HAP-1 (cell line): ENCODE results near the gene CYGB.
A peak's percentile ranks its signal among the peaks of the same experiment; 100 is the strongest.

Experiments
- DNase-seq, 2 experiments: peaks; one replicate each; pipeline ENCODE4 v3.0.0-alpha.2; 2016 to 2020; ENCODE audit warnings: low spot score in 2 of 2
- H3K27me3 ChIP-seq: fragments of 250-450 bp; sonication (Bioruptor Pico); 2 replicates; pipeline ENCODE4 v1.5.1; 2020; ENCODE audit warnings: low read depth, mild to moderate bottlenecking, moderate library complexity
- H3K36me3 ChIP-seq: fragments of 250-450 bp; sonication (Bioruptor Pico); replicated peaks from 2 replicates; pipeline ENCODE4 v1.5.1; 2020; ENCODE audit warnings: mild to moderate bottlenecking
- H3K4me1 ChIP-seq: fragments of 250-450 bp; sonication (Bioruptor Pico); 2 replicates; pipeline ENCODE4 v1.5.1; 2020; ENCODE audit warnings: mild to moderate bottlenecking
- H3K4me3 ChIP-seq: fragments of 250-450 bp; sonication (Bioruptor Pico); 2 replicates; pipeline ENCODE4 v1.5.1; 2020; ENCODE audit warnings: mild to moderate bottlenecking, moderate library complexity
- H3K9me3 ChIP-seq: fragments of 250-450 bp; sonication (Bioruptor Pico); 2 replicates; pipeline ENCODE4 v1.5.1; 2020; ENCODE audit warnings: mild to moderate bottlenecking, moderate library complexity
- in situ Hi-C: fragments of 300-500 bp; cut with MboI; formaldehyde crosslinking; loops from 3 replicates; pipeline ENCODE4 v1.14.3; 2020; ENCODE audit warnings: low sequenced_read_pairs, inconsistent platforms, mixed read lengths

Gene CYGB

GRCh38 chr17:76551685-76552084 lies 14.2 kb upstream of the CYGB start:
- in situ Hi-C loops = no loop called here
- H3K36me3 ChIP-seq = peaks cover 5% of the 10 kb centered on the region; the same call in 1 of the 2 replicates
- DNase-seq = no peak
- no peak overlapping the region for H3K4me3 ChIP-seq
- H3K9me3 ChIP-seq = no peaks in the 10 kb centered on the region; the same call in 1 of the 2 replicates
- H3K4me1 ChIP-seq = peaks cover 14% of the 10 kb centered on the region
- no peaks in the 10 kb centered on the region for H3K27me3 ChIP-seq

- peaks cover 9% of the 10 kb centered on the region for H3K4me1 ChIP-seq
- no peak overlapping the region for H3K4me3 ChIP-seq
- in situ Hi-C loops = no loop called here
- no peak for DNase-seq
- peaks cover 5% of the 10 kb centered on the region; the same call in 1 of the 2 replicates for H3K36me3 ChIP-seq
- no peaks in the 10 kb centered on the region; the same call in 1 of the 2 replicates for H3K9me3 ChIP-seq
- H3K27me3 ChIP-seq = no peaks in the 10 kb centered on the region
These were observed 13.5 kb upstream of the CYGB start for GRCh38 chr17:76550712-76551615.

DNA sequence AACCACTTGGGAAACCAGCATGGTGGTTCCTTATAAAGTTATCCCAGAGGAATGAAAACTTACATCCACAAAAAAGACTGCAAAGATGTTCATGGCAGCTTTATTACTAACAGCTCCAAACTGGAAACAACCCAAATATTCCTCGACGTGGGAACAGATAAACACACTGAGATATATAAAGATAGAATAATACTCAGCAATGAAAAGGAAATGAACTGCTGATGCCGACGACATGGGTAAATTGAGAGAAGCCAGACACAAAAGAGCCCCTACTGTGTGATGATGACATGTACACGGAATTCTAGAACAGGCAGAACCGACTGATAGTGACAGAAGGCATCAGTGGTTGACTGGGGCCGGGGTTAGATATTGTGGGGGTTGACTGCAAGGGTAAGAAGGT lies 12.0 kb upstream of the CYGB start:
- Histone ChIP-seq H3K36me3 (no peaks in the 10 kb centered on the region; the same call in 1 of the 2 replicates), H3K4me1 (no peaks in the 10 kb centered on the region), H3K4me3 (no peak overlapping the region), H3K9me3 (no peaks in the 10 kb centered on the region), H3K27me3 (no peaks in the 10 kb centered on the region)
- DNase-seq = no peak
- in situ Hi-C loops = no loop called here

- Histone ChIP-seq H3K36me3 (no peaks in the 10 kb centered on the region; the same call in 1 of the 2 replicates), H3K4me1 (no peaks in the 10 kb centered on the region), H3K4me3 (no peak overlapping the region), H3K9me3 (no peaks in the 10 kb centered on the region), H3K27me3 (no peaks in the 10 kb centered on the region)
- in situ Hi-C loops = no loop called here
- DNase-seq = no peak
These were observed 11.7 kb upstream of the CYGB start for GRCh38 chr17:76549215-76549518.

- no peaks in the 10 kb centered on the region for H3K9me3 ChIP-seq
- in situ Hi-C loops = no loop called here
- DNase-seq = no peak
- H3K36me3 ChIP-seq = no peaks in the 10 kb centered on the region; the same call in 1 of the 2 replicates
- H3K27me3 ChIP-seq = no peaks in the 10 kb centered on the region
- H3K4me3 ChIP-seq = no peak overlapping the region
- H3K4me1 ChIP-seq = no peaks in the 10 kb centered on the region
These were observed 11.1 kb upstream of the CYGB start for GRCh38 chr17:76548378-76549214.

- no peaks in the 10 kb centered on the region for H3K9me3 ChIP-seq
- no peaks in the 10 kb centered on the region for H3K27me3 ChIP-seq
- H3K4me3 ChIP-seq = no peak overlapping the region
- DNase-seq = no peak
- in situ Hi-C loops = no loop called here
- H3K36me3 ChIP-seq = no peaks in the 10 kb centered on the region; the same call in 1 of the 2 replicates
- no peaks in the 10 kb centered on the region for H3K4me1 ChIP-seq
These were observed 10.2 kb upstream of the CYGB start for GRCh38 chr17:76547642-76548202.

DNA sequence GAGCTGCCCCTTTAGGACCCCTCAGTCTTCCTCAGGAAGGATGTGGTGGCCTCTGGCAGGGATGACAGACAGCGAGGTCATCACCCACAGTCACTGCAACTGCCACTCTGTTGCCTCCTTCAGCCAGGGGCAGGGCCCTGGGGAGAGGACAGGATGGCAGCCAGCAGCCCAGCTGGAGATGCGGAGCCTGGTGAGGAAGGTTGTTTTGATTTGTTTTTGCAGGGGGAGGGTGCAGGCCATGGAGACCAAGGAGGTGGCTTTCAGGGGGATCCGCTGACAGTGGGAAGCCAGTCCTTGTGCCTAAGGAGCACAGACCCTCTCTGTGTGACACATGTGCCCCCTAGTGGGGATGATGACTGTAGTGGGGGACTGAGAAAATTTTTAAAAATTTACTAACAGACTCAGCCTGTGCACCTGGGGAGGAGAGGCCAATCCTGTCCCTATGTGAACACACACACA lies 9.7 kb upstream of the CYGB start:
- Histone ChIP-seq H3K27me3 (no peaks in the 10 kb centered on the region), H3K36me3 (no peaks in the 10 kb centered on the region; the same call in 1 of the 2 replicates), H3K9me3 (no peaks in the 10 kb centered on the region), H3K4me3 (no peak overlapping the region), H3K4me1 (no peaks in the 10 kb centered on the region)
- in situ Hi-C loops = no loop called here
- DNase-seq = peak in 1 of 2 experiments; percentile 80

DNA sequence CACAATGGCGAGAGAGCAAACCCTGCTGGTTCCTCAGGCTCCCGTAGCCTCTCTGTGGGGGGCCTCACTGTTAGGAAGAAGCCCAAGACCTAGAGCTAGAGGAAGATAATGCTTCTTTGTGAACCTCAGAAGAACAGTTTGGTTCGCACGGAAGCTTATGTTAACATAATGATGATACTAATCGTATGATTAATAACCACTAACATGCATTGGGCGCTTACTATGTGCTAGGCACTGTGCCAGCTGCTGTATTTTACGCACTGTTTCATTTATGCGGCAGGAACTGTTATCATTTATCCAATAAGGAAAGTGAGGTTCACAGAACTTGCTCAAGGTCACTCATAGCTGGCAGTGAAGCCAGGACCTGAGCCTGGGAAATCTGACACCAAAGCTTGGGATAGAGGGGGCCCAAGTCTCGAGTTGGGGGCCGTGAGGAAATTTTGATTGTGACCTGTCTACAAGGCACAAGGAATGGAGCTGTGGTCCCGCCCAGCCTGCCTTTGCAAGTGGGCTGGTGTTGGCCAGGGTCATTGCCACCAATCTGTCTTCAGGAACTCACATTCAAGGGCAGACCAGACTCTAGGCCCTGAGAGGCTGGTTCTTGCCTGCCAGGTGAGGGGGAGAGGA lies 9.2 kb upstream of the CYGB start:
- H3K4me3 ChIP-seq = no peak overlapping the region
- in situ Hi-C loops = no loop called here
- H3K4me1 ChIP-seq = no peaks in the 10 kb centered on the region
- no peaks in the 10 kb centered on the region for H3K27me3 ChIP-seq
- no peaks in the 10 kb centered on the region for H3K9me3 ChIP-seq
- DNase-seq = no peak
- no peaks in the 10 kb centered on the region; the same call in 1 of the 2 replicates for H3K36me3 ChIP-seq

DNA sequence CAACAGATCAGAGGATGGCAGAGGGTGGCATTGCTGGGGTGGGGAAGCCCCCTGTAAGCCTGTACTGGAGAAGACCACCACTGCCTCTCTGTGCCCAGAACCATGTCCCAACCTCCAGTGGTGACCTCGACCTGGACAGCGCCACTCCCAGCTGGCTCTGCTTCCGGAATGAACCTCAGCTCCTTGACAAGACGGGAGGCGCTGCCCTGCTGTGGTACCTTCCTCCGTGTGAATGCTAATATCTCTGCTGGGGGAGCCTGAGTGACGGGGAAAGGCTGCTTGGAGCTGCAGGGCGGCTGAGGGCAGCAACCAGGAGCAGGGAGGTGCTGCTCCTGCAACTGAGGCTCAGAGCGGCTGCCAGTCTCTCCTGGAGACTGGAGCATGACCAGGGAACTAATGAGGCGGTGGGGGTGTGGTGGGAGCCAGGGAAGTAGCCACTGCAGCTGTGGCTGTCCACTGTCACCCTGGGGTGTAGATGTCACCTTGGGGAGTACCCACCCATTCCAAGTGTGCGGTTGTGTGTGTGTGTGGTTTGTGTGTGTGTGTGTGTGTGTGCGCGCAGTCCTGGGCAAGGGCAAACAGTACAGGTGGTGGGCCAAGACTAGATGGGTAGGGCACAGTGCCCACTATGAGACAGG lies 8.5 kb upstream of the CYGB start:
- H3K36me3 ChIP-seq = no peaks in the 10 kb centered on the region; the same call in 1 of the 2 replicates
- H3K4me3 ChIP-seq = no peak overlapping the region
- H3K9me3 ChIP-seq = no peaks in the 10 kb centered on the region
- no peak for DNase-seq
- H3K27me3 ChIP-seq = no peaks in the 10 kb centered on the region
- in situ Hi-C loops = no loop called here
- no peaks in the 10 kb centered on the region for H3K4me1 ChIP-seq

GRCh38 chr17:76544546-76545365 lies 7.2 kb upstream of the CYGB start:
- no peak overlapping the region for H3K4me3 ChIP-seq
- in situ Hi-C loops = no loop called here

DNA sequence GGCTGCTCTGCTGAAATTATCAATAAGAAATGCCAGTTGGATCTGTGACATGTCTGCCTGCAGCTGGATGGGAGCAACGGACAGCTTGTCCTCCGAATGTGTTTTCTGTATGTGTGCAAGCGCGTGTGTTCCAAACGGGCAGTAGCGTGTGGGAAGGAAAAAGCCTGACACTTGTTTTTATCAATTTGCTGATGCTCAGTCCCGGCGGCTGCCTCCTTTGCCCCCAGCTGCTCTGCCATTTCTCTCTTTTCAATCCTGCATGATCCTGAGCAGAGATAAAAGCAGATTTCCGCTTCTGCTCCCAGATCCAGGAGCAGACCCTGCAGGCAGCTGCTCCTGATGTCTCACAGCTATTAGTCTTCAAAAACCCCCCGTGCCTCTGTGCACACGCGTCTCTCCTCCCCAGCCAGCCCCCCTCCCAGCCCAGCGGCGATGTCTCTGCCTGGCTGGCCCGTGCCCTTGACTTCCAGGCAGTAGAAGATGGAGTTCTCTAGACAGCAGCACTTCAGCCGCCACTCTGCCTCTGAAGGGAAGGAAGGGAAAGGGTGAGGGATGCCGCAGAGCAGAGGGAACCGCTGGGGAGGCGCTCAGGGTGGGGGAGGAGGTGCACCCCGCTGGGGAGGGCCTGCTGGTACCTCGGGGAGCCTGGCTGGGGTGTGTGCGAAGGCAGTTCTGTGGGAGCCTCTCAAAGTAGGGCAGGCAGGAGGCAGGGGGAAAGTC lies 6.5 kb upstream of the CYGB start:
- no peaks in the 10 kb centered on the region for H3K27me3 ChIP-seq
- in situ Hi-C loops = no loop called here
- no peaks in the 10 kb centered on the region for H3K9me3 ChIP-seq
- peaks cover 5% of the 10 kb centered on the region for H3K4me1 ChIP-seq
- DNase-seq = no peak
- no peak overlapping the region for H3K4me3 ChIP-seq
- H3K36me3 ChIP-seq = no peaks in the 10 kb centered on the region; the same call in 1 of the 2 replicates

More at GRCh38 chr17:76544546-76545365, 7.2 kb upstream of the CYGB start:
- no peaks in the 10 kb centered on the region; the same call in 1 of the 2 replicates for H3K36me3 ChIP-seq
- peaks cover 5% of the 10 kb centered on the region for H3K4me1 ChIP-seq
- H3K9me3 ChIP-seq = no peaks in the 10 kb centered on the region
- H3K27me3 ChIP-seq = no peaks in the 10 kb centered on the region
- no peak for DNase-seq

DNA sequence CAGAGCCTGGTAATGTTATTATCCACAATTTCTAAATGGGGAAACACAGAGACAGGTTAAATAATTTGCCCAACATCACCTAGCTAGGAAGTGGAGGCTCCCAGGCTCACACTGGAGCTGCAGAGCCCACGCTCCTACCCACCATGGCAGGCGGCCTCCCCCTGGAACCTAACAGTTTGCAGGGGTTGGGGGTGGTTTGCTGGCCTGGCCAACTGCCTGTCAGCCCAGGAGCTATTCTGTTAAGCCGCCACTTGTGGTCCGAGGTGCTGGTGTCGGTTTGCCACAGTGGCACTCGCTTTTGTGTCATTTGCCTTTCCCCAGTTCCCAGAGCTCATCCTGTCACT lies 5.9 kb upstream of the CYGB start:
- in situ Hi-C loops = no loop called here
- Histone ChIP-seq H3K36me3 (no peaks in the 10 kb centered on the region; the same call in 1 of the 2 replicates), H3K9me3 (no peaks in the 10 kb centered on the region), H3K4me1 (peaks cover 5% of the 10 kb centered on the region), H3K27me3 (no peaks in the 10 kb centered on the region), H3K4me3 (no peak overlapping the region)
- no peak for DNase-seq
